Measurements from ENCODE around the gene ULK2.
A peak's percentile ranks its signal among the peaks of the same experiment; 100 is the strongest.
"Not testable (repeated sequence)": the region's sequence is repeated elsewhere in the genome, so short reads cannot be mapped to it uniquely, and the experiment has no call there.

ULK2 gene

GRCh38 chr17:19766421-19767270 lies 101.1 kb downstream of the ULK2 start:
- DNase-seq (ENCODE audit: low read depth in 3 of 3), result peak; percentile 54 to 78 (median 57)

- no peak for DNase-seq (ENCODE audit: low read depth in 3 of 3)
Measured at GRCh38 chr17:19766016-19766415, 101.7 kb downstream of the ULK2 start.

GRCh38 chr17:19763991-19764390 lies 103.7 kb downstream of the ULK2 start:
- DNase-seq (ENCODE audit: low read depth in 3 of 3), result not testable (repeated sequence)

DNA sequence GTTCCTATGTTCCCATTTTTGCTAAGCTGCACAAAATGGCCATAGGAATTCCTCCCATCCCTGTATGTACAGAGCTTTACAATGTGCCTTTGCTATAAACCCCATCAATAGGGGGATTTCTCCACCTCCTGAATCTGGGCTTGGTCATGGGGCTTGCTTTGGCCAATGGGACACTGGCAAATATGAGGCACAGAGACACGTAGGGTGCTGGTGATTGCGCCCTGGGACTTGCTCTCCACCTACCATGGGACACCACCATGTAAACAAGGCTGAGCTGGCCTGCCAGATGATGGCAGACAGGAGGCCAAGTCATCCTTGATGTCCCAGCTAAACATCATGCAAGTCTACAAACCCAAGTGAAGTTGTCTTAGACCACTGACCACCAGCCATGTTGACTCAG lies 104.3 kb downstream of the ULK2 start:
- no peak for DNase-seq (ENCODE audit: low read depth in 3 of 3)

GRCh38 chr17:19762515-19762961 lies 105.2 kb downstream of the ULK2 start:
- DNase-seq (ENCODE audit: low read depth in 3 of 3), result peak in 2 of 3 experiments; percentile 19 to 60

- DNase-seq (ENCODE audit: low read depth in 3 of 3), result no peak
Measured at GRCh38 chr17:19760746-19761145, 107.0 kb downstream of the ULK2 start.

GRCh38 chr17:19759568-19760549 lies 107.9 kb downstream of the ULK2 start:
- no peak for DNase-seq (ENCODE audit: low read depth in 3 of 3)

DNA sequence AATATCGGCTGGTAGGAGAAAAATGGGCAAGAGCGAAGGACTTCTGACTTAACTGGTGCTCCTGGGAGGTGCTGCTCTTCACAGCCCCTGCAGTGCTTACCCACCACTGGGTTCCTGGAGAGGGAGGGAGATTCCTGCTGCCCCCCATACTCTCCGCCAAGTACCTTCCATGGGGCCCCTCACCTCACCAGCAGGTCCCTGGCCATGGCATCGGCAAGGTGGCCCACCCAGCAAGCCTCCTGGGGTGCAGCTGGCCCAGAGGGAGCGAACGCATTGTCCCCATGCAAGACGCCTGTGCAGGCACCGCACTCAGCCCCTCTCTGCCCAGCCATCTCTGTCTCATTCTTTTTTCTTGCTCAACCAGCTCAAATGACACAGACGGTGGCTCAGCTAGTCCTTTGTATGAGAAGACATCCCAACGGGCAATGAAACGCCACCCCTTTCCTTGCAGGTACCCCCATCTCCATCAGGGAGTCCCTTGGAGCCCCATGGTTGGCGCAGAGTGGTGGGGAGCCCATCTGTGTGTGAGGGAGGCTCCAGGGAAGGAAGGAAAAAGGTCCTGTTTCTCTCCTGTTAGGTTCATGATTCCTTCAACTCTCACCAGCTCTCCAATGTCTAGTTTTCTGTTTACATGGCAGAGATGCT lies 110.1 kb downstream of the ULK2 start:
- DNase-seq (ENCODE audit: low read depth in 3 of 3), result no peak

DNA sequence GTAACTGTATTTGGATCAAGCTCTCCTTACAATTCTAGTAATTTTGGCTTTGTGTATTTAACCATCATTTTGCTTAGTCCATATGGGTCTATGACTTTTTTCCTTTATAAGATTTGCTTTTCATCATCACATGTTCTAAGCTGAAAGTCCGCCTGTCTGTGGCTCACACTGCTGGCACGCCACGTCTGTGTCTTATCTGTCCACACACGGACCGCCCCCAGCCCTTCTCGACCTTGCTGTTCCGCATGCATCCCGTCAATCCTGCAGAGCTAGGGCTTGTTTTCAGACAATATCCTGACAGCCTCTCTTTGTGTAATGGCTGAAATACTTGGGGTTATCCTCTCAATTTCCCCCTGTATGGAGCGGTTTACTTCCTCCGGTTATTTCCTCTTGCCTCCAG lies 111.2 kb downstream of the ULK2 start:
- DNase-seq (ENCODE audit: low read depth in 3 of 3), result no peak

- no peak for DNase-seq (ENCODE audit: low read depth in 3 of 3)
Measured at GRCh38 chr17:19755821-19756510, 111.8 kb downstream of the ULK2 start.

GRCh38 chr17:19755392-19755791 lies 112.3 kb downstream of the ULK2 start:
- no peak for DNase-seq (ENCODE audit: low read depth in 3 of 3)

GRCh38 chr17:19753661-19754463 lies 113.9 kb downstream of the ULK2 start:
- no peak for DNase-seq (ENCODE audit: low read depth in 3 of 3)

- no peak for DNase-seq (ENCODE audit: low read depth in 3 of 3)
Measured at GRCh38 chr17:19753051-19753509, 114.7 kb downstream of the ULK2 start.

- no peak for DNase-seq (ENCODE audit: low read depth in 3 of 3)
Measured at GRCh38 chr17:19752216-19753050, 115.3 kb downstream of the ULK2 start.

GRCh38 chr17:19750835-19751234 lies 116.9 kb downstream of the ULK2 start:
- no peak for DNase-seq (ENCODE audit: low read depth in 3 of 3)

DNA sequence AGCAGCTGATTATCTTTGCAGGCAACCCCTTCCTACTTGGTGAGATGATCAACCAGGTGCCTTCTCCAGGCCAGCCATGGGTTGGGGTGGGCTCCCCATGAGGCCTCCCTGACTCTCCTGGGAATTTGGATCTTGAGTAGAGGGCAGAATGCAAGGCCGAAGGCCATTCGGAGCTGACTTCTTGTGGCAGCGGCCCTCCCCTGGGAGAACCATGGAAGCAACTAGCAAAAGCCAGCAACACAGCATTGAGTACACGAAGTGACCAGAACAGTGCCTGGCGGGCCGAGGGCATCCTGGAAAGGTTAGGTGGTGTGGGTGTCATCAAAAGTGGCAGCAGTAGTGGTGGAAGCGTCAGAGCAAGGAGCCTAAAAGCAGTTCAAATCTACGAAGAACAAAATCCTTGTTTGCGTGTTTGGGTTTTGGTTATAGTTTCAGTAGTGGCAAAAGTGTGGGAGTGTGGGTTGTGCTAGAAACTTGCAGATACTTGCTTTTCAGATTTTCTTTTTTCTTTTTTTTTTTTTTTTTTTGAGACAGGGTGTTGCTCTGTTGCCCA lies 117.6 kb downstream of the ULK2 start:
- DNase-seq (ENCODE audit: low read depth in 3 of 3), result no peak

DNA sequence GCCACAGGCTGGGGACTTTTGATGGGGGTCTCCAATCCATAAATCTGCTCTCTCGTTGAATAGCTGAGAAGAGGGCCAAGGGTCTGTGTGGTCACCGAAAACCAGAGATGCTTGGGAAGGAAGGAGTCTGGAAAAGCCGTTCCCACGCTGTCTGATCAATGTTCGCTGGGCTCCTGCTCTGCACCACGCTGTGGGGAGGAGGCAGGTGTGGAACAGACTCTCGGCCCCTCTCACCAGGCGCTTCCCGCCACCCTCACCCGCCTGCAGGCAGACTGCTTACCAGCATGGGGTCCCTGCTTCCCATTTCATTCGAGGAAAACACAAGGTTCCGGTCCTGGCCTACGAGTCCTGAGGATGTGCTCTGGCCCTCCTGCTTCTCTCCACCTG lies 118.9 kb downstream of the ULK2 start:
- DNase-seq (ENCODE audit: low read depth in 3 of 3), result no peak

DNA sequence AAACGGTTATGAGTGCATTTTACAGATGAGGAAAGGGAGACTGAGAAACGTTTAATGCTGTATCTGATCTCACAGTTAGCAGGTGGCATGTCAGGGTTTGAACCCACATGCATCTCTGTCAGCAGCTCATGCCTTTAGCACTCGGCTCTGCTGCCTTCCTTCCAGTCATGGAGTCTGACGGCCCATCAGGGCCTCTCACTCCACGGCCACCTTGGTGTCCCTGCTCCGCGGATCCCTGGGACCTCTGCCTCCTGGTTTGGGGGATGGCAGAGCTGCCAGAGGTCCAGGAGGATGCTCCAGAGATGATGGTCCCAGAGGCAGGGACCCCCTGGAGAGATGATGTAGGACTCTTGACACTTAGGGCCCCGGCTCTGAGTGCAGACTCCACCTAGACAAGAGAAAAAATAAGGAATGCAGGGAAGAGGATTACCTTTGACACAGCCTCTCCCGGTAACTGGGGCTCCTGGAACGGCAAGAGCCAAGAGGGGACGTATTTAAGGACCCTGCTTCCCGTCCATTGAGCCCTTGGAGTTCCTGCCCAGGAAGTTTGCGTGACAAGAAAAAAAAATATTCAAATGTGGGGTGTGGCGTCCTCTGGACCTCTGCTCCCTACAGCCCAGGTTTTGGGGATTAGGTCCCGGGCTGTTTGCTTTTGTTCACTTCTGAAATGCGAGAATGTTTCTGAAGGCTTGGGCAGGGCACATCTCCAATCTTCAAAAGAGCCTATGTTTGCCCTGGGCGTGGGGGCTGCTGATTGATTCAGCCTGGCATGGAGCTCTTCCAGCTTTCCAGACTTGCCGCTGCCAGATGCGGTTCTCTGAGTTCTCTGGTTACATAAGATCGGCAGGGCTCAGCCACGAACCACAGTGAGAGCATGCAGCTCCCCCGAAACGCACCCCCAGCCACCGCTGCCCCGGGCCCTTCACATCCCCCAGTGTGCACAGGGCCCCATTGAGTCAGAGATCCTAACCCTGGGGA lies 119.6 kb downstream of the ULK2 start, which contains the start of gene ALDH3A1:
Gene ALDH3A1, minus strand, starts transcription at position 470 of the 978 bp plus-strand sequence. CDS start 3,169 bp downstream, outside the sequence.
- no peak for DNase-seq (ENCODE audit: low read depth in 3 of 3)

Data from stimulated activated CD4-positive, alpha-beta T cell treated with anti-CD3 and anti-CD28 coated beads, TNF-alpha, amount 100 ng/mL, for 24 hours (primary cell).